Measurements from ENCODE around the gene HRNR.
"Not testable (repeated sequence)": the region's sequence is repeated elsewhere in the genome, so short reads cannot be mapped to it uniquely, and the experiment has no call there.

HRNR gene

DNA sequence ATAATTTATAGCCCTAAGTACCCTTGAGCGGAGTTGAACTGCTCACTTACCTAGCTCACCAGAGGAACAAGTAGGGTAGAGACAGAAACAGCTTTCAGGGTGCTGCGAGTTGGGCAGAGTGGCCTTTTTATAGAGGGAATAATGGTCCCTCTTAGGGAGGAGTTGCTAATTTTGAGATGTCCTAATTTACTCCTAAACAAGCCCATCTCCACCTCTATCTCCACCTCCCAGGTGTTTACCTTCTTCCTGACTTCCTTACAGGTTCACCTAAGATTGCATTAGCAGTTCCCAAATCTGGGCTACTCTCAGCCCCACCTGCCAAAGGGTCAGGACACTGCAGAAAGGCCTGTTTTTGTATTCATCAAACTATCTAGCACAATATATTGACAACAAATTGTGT lies at the start of gene HRNR:
TSS of gene HRNR (minus strand) at position 101 of the 400 bp plus-strand sequence. CDS start 940 bp downstream, outside the sequence.
- no peak within 1 kb of the TSS for H3K4me3 ChIP-seq (ENCODE audit: low read depth, low read length)
- TF ChIP-seq, protein P1, sequence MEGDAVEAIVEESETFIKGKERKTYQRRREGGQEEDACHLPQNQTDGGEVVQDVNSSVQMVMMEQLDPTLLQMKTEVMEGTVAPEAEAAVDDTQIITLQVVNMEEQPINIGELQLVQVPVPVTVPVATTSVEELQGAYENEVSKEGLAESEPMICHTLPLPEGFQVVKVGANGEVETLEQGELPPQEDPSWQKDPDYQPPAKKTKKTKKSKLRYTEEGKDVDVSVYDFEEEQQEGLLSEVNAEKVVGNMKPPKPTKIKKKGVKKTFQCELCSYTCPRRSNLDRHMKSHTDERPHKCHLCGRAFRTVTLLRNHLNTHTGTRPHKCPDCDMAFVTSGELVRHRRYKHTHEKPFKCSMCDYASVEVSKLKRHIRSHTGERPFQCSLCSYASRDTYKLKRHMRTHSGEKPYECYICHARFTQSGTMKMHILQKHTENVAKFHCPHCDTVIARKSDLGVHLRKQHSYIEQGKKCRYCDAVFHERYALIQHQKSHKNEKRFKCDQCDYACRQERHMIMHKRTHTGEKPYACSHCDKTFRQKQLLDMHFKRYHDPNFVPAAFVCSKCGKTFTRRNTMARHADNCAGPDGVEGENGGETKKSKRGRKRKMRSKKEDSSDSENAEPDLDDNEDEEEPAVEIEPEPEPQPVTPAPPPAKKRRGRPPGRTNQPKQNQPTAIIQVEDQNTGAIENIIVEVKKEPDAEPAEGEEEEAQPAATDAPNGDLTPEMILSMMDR (IDR thresholded peaks at IDR 0.05; ENCODE audit: control insufficient read depth, extremely low read depth, insufficient read depth) = no peak
- no peak for DNase-seq (ENCODE audit: low read depth)

DNA sequence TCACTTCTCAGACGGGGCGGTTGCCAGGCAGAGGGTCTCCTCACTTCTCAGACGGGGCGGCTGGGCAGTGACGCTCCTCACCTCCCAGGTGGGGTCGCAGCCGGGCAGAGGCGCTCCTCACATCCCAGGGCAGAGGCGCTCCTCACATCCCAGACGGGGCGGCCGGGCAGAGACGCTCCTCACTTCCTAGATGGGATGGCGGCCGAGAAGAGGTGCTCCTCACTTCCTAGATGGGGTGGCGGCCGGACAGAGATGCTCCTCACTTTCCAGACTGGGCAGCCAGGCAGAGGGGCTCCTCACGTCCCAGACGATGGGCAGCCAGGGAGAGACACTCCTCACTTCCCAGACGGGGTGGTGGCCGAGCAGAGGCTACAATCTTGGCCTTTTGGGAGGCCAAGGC lies 32.4 kb upstream of the HRNR start:
- not testable (repeated sequence) for DNase-seq (ENCODE audit: low read depth); H3K4me3 ChIP-seq (ENCODE audit: low read depth, low read length)

DNA sequence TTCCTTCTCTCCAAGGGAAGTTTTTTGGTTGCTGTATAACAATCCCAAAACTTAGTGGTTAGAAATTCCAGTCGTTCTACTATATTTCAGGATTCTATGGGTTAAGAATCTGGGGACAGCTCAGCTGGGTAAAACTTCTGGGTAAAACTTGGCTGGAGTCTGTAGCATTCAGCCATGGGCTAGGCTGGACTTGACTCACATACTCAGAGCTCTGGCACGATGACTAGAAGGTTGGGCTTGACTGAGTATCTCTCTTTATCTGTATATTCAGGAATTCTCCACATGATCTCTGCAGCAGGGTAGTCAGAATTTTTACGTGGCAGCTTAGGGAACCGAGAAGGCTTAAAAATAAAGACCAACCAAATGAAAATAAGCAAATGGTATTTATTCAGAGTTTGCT lies 28.2 kb upstream of the HRNR start:
- DNase-seq (ENCODE audit: low read depth) = no peak
- H3K4me3 ChIP-seq (ENCODE audit: low read depth, low read length) = no peak overlapping the region
- TF ChIP-seq, protein P1 (IDR thresholded peaks at IDR 0.05; ENCODE audit: control insufficient read depth, extremely low read depth, insufficient read depth) = no peak

DNA sequence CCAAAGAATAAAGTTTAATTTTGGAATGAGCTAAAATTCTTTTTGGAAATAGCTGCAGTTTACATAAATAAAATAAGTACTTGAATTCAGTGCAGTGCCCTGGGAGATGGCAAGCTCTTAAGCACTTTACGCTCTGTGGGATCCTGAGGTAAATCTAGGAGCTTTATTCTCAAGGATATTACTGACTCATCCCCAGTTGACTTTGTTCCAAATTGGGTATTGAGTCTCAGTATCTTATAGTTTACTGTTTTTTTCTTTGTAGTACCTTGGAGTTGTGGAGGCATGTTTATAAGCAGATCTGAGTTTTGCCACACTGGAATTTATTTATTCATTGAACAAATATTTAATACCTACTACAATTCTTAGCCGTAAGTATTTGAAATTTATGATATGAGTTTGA lies 27.4 kb upstream of the HRNR start:
- no peak for DNase-seq (ENCODE audit: low read depth)
- TF ChIP-seq, protein P1 (IDR thresholded peaks at IDR 0.05; ENCODE audit: control insufficient read depth, extremely low read depth, insufficient read depth) = no peak
- H3K4me3 ChIP-seq (ENCODE audit: low read depth, low read length) = no peak overlapping the region

DNA sequence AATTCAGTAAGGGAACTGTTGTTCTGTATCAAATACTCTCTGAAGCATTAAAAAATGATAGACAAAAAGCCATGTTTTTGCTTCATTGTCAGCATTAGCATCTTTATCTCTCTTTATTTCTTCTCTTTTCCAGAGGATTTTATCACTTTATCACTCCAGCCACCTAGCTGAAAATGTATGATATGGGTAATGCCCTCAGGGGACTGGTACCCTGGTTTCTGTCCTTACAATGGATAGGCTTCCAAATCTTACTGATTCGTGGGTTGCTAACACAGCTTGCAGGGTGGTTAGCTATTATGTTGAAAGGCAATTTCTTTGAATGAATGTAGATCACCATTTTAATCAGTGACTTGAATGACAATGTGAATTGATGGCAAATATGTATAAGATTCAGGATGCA lies 23.3 kb upstream of the HRNR start:
- no peak for DNase-seq (ENCODE audit: low read depth)
- H3K4me3 ChIP-seq (ENCODE audit: low read depth, low read length) = no peak overlapping the region
- TF ChIP-seq, protein P1 (IDR thresholded peaks at IDR 0.05; ENCODE audit: control insufficient read depth, extremely low read depth, insufficient read depth) = no peak

DNA sequence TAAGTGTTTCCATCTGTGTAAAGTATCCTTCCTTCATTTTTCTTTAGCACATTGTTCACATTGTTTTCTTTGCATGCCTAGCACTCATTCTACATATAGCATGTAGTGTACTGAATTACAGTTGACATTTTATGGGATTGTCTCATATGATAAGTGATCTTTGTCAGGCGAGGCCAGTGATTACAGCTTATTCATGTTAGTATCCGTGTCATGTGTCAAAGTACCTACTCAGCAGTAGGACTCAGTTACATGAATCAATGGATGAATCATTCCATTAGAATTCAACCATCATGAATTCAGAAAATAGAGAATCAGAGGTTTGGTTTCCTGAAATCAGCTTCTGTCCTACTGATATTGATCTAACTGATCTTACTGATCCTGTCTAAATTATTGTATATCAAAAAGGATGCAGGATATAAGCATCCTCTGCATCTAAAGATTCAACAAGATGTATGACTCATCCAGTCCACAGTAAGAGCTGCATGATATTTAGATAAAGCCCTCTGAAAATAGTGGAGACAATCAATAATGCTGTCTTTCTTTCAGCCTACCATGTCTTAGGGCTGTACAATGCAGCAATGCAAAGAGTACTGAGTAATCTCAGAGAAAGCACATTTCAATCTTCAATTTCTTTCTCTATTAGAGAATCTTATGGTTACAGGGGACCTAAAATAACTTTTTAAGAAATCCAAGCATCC lies 20.7 kb upstream of the HRNR start:
- no peak for DNase-seq (ENCODE audit: low read depth)
- H3K4me3 ChIP-seq (ENCODE audit: low read depth, low read length) = no peak overlapping the region
- TF ChIP-seq, protein P1 (IDR thresholded peaks at IDR 0.05; ENCODE audit: control insufficient read depth, extremely low read depth, insufficient read depth) = no peak

DNA sequence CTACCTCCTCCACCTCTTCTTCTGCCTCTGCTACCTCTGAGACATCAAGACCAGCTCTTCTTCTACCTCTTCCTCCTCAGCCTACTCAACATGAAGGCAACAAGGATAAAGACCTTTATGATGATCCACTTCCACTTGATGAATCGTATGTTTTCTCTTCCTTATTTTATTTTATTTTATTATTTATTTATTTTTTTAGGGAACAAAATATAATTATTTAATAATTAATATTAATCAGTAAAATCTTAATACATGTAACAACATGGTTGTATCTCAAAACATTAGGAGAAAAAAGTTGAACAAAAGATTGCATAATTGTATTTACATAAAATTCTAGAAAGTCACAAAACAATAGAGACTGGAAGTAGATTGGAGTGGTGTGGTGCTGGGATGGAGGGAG lies 13.1 kb upstream of the HRNR start:
- TF ChIP-seq, protein P1 (IDR thresholded peaks at IDR 0.05; ENCODE audit: control insufficient read depth, extremely low read depth, insufficient read depth) = no peak
- H3K4me3 ChIP-seq (ENCODE audit: low read depth, low read length) = no peak overlapping the region
- DNase-seq (ENCODE audit: low read depth) = no peak

Data from LNCaP clone FGC (cell line).